B cell (primary cell): ENCODE results near the gene CLCF1. TPM values are rescaled to one million over a fixed set of nuclear protein-coding genes. Genes with fewer than 3 reads are reported as not detected.

Source experiments
- ATAC-seq: fragments of 200-7000 bp; cut with Tn5 transposase; one replicate; pipeline ENCODE4 v1.10.0; 2021; ENCODE audit warnings: low read depth, mild to moderate bottlenecking, moderate number of reproducible peaks, moderate library complexity
- CTCF ChIA-PET: fragments of 350-600 bp; sonication (Branson Sonifier 250); formaldehyde crosslinking; loops from one replicate; lab custom pipeline; 2021; ENCODE audit warnings: antibody characterized with exemption, inconsistent platforms; lab: Charles Lee
- POLR2A ChIA-PET: fragments of 350-600 bp; sonication (Branson Sonifier 250); formaldehyde crosslinking; loops from one replicate; lab custom pipeline; 2021; ENCODE audit warnings: antibody characterized with exemption; lab: Charles Lee
- DNase-seq: peaks from one replicate; pipeline ENCODE4 v3.0.0; 2013
- H2AFZ ChIP-seq: 2 replicates; pipeline ENCODE4 v1.6.1; 2012; ENCODE audit warnings: mild to moderate bottlenecking, low read depth, low read length; ENCODE audit not compliant: insufficient read depth, poor library complexity, severe bottlenecking
- H3K27ac ChIP-seq, 2 donors: 1 replicate in 1 of 2; 2 replicates in 1 of 2; pipeline ENCODE4 v1.5.1; 2012 to 2013; ENCODE audit warnings: low read length in 2 of 2, mild to moderate bottlenecking in 2 of 2, moderate library complexity in 1 of 2
- H3K27me3 ChIP-seq, 4 experiments: fragments of 200-600 bp in 1 of 4; sonication (generic) in 1 of 4; replicated peaks in 1 of 4; 1 replicate in 2 of 4; 2 replicates in 2 of 4; pipeline versions ENCODE4 v1.6.1 to v1.7.0; 2013 to 2016; ENCODE audit warnings: low read length in 3 of 4, mild to moderate bottlenecking in 2 of 4, mixed read lengths in 1 of 4, moderate library complexity in 1 of 4; ENCODE audit not compliant: insufficient read depth in 4 of 4, control insufficient read depth in 3 of 4; ENCODE audit errors: control extremely low read depth in 1 of 4
- H3K36me3 ChIP-seq, 2 experiments: replicated peaks in 1 of 2; 1 replicate in 1 of 2; 2 replicates in 1 of 2; pipeline versions ENCODE4 v1.6.1 to v1.7.1; 2013; ENCODE audit warnings: low read length in 1 of 2; ENCODE audit not compliant: insufficient read depth in 2 of 2, control insufficient read depth in 1 of 2; ENCODE audit errors: control extremely low read depth in 1 of 2, extremely low read depth in 1 of 2
- H3K4me1 ChIP-seq, 2 donors: fragments of 200-600 bp in 1 of 2; sonication (generic) in 1 of 2; 1 replicate in 1 of 2; 2 replicates in 1 of 2; pipeline versions ENCODE4 v1.5.1 to v1.6.1; 2013 to 2017; ENCODE audit warnings: low read length in 2 of 2; ENCODE audit not compliant: control insufficient read depth in 2 of 2, insufficient read depth in 2 of 2
- H3K4me2 ChIP-seq: replicated peaks from 2 replicates; pipeline ENCODE3; 2012; ENCODE audit warnings: mild to moderate bottlenecking, low read depth, low read length; ENCODE audit not compliant: poor library complexity, severe bottlenecking
- H3K4me3 ChIP-seq, 5 experiments: fragments of 200-600 bp in 1 of 5; sonication (generic) in 1 of 5; 1 replicate in 3 of 5; 2 replicates in 2 of 5; pipeline versions ENCODE4 v1.5.1 to v1.7.0; 2011 to 2016; ENCODE audit warnings: low read length in 4 of 5, mild to moderate bottlenecking in 4 of 5, low read depth in 2 of 5, control low read depth in 1 of 5, moderate library complexity in 1 of 5; ENCODE audit not compliant: insufficient read depth in 1 of 5; ENCODE audit errors: control extremely low read depth in 1 of 5, extremely low read depth in 1 of 5
- H3K79me2 ChIP-seq: fragments of 200-600 bp; sonication (generic); one replicate; pipeline ENCODE4 v1.6.0; 2016; ENCODE audit warnings: low read length; ENCODE audit not compliant: control insufficient read depth, insufficient read depth
- H3K9ac ChIP-seq: fragments of 200-600 bp; sonication (generic); 2 replicates; pipeline ENCODE4 v1.6.1; 2017; ENCODE audit warnings: mild to moderate bottlenecking, low read length, moderate library complexity
- H3K9me3 ChIP-seq, 3 donors: one replicate each; pipeline versions ENCODE4 v1.6.1 to v1.7.1; 2013; ENCODE audit warnings: low read length in 2 of 3; ENCODE audit not compliant: control insufficient read depth in 2 of 3, insufficient read depth in 1 of 3; ENCODE audit errors: control extremely low read depth in 1 of 3
- H4K20me1 ChIP-seq: 2 replicates; pipeline ENCODE4 v1.6.0; 2012; ENCODE audit warnings: mild to moderate bottlenecking, low read length; ENCODE audit not compliant: insufficient read depth, control insufficient read depth, poor library complexity, severe bottlenecking
- H3K27ac Mint-ChIP-seq: one replicate; pipeline ENCODE4 v1.8.0; 2021; ENCODE audit warnings: mixed read lengths
- H3K27me3 Mint-ChIP-seq: one replicate; pipeline ENCODE4 v1.8.0; 2021; ENCODE audit warnings: mixed read lengths
- H3K4me1 Mint-ChIP-seq: one replicate; pipeline ENCODE4 v1.8.0; 2021; ENCODE audit warnings: mixed read lengths
- H3K4me3 Mint-ChIP-seq: one replicate; pipeline ENCODE4 v1.8.0; 2021; ENCODE audit warnings: mixed read lengths
- H3K9me3 Mint-ChIP-seq: one replicate; pipeline ENCODE4 v1.8.0; 2022; ENCODE audit warnings: mixed read lengths; ENCODE audit not compliant: insufficient read depth
- EZH2 ChIP-seq: IDR thresholded peaks from 2 replicates; pipeline ENCODE4 v1.6.1; 2012; ENCODE audit warnings: borderline replicate concordance, low read depth, mild to moderate bottlenecking, moderate library complexity, low read length; ENCODE audit not compliant: insufficient read depth, poor library complexity, severe bottlenecking
- WGBS: methylation state at CpG from one replicate; pipeline ENCODE4 v1.1.5; 2013; ENCODE audit warnings: missing lambda C conversion rate; ENCODE audit not compliant: insufficient coverage; 5-methylcytosine and 5-hydroxymethylcytosine counted together
- intact Hi-C: fragments of 100-400 bp; cut with micrococcal nuclease; formaldehyde crosslinking; loops from one replicate; pipeline ENCODE4 v1.10.0; 2022
- polyA plus RNA-seq: library from polyadenylated mRNA; depleted of rRNA; stranded (reverse); fragments of >200 nt; gene quantifications from 2 replicates; pipeline ENCODE4 v1.2.3, GENCODE V29; 2012
- total RNA-seq, 2 donors: library from RNA; stranded (reverse); fragments of 120-200 nt in 1 of 2; gene quantifications; 1 replicate in 1 of 2; 2 replicates in 1 of 2; pipeline versions ENCODE4 v1.2.3 to v1.2.4, GENCODE V29; 2013 to 2022
- TF ChIP-seq, protein P1 (sequence below): fragments of 200-600 bp; IDR thresholded peaks from one replicate; pipeline ENCODE4 v1.8.0; 2022; ENCODE audit warnings: antibody characterized with exemption, mild to moderate bottlenecking

The CLCF1 gene
- total and polyA plus RNA-seq, 2 donors (not counting 1 experiment from before 2014, with no cell fraction given) = 29.1 to 44.6 TPM

DNA sequence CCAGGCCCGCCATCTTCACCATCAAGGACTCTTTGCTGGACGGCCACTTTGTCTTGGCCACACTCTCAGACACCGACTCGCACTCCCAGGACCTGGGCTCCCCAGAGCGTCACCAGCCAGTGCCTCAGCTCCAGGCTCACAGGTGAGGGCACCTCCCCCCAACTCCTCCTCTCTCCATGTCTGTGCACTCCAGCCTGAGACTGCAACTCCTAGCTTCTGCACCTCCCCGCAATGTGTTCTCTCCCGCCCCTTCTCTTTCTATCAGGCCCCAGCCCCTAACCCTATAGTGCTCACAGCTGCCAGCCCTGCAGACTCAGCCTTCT is 22.8 kb upstream of the CLCF1 start:
- ChIA-PET CTCF (interaction anchor here (1.2 to 1.4 kb wide), 2 partner anchors 110 to 134 kb away, joined by 3 to 4 read pairs; no protein-coding TSS in a partner anchor), POLR2A (interaction anchor here (2.1 kb wide), 1 partner anchor 24 kb away, joined by 8 read pairs; no protein-coding TSS in a partner anchor)
- no peak for DNase-seq
- Histone ChIP-seq H3K79me2 (peaks cover 56% of the 10 kb centered on the region), H3K9me3 (peaks cover 0 to 2% (median 0%) of the 10 kb centered on the region in 3 donors), H3K27ac (peak overlapping the region in 1 of 2 donors; percentile 63), H2AFZ (no peak overlapping the region), H3K4me1 (peaks cover 24 to 47% of the 10 kb centered on the region in 2 donors), H3K9ac (no peak overlapping the region), H3K4me3 (no peak overlapping the region), H3K4me2 (no peak overlapping the region), H4K20me1 (peaks cover 73% of the 10 kb centered on the region), H3K36me3 (peaks cover 2 to 49% of the 10 kb centered on the region in 2 experiments), H3K27me3 (no peaks in the 10 kb centered on the region)
- no peak overlapping the region for H3K4me3 Mint-ChIP-seq
- peak overlapping the region; percentile 74 for H3K27ac Mint-ChIP-seq
- TF ChIP-seq, protein P1, sequence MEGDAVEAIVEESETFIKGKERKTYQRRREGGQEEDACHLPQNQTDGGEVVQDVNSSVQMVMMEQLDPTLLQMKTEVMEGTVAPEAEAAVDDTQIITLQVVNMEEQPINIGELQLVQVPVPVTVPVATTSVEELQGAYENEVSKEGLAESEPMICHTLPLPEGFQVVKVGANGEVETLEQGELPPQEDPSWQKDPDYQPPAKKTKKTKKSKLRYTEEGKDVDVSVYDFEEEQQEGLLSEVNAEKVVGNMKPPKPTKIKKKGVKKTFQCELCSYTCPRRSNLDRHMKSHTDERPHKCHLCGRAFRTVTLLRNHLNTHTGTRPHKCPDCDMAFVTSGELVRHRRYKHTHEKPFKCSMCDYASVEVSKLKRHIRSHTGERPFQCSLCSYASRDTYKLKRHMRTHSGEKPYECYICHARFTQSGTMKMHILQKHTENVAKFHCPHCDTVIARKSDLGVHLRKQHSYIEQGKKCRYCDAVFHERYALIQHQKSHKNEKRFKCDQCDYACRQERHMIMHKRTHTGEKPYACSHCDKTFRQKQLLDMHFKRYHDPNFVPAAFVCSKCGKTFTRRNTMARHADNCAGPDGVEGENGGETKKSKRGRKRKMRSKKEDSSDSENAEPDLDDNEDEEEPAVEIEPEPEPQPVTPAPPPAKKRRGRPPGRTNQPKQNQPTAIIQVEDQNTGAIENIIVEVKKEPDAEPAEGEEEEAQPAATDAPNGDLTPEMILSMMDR = no peak
- no peak for TF ChIP-seq EZH2
- H3K27me3 Mint-ChIP-seq = no peaks in the 10 kb centered on the region
- no peak for ATAC-seq
- intact Hi-C loops = no loop called here
- 97% methylated on average over 7 of the region's 7 CpGs for WGBS
- H3K4me1 Mint-ChIP-seq = peaks cover 53% of the 10 kb centered on the region
- H3K9me3 Mint-ChIP-seq = no peaks in the 10 kb centered on the region

- ChIA-PET POLR2A (interaction anchor here (0.8 to 2.1 kb wide), 3 partner anchors 24 to 42 kb away, joined by 3 to 8 read pairs (median 5); partner anchors contain the start of gene POLD4), CTCF (interaction anchor here (1.2 to 1.4 kb wide), 2 partner anchors 111 to 133 kb away, joined by 3 to 4 read pairs; no protein-coding TSS in a partner anchor)
- Histone ChIP-seq H3K4me3 (no peak overlapping the region), H3K27me3 (no peaks in the 10 kb centered on the region), H3K27ac (no peak overlapping the region), H3K4me1 (peaks cover 26 to 49% of the 10 kb centered on the region in 2 donors), H3K9ac (no peak overlapping the region), H3K36me3 (peaks cover 2 to 46% of the 10 kb centered on the region in 2 experiments), H4K20me1 (peaks cover 70% of the 10 kb centered on the region), H3K9me3 (peaks cover 0 to under 1% (median 0%) of the 10 kb centered on the region in 3 donors), H3K4me2 (no peak overlapping the region), H2AFZ (no peak overlapping the region), H3K79me2 (peaks cover 56% of the 10 kb centered on the region)
- WGBS = 96% methylated on average over 13 of the region's 19 CpGs
- Mint-ChIP-seq H3K4me1 (peaks cover 52% of the 10 kb centered on the region), H3K27ac (no peak overlapping the region), H3K27me3 (no peaks in the 10 kb centered on the region), H3K9me3 (no peaks in the 10 kb centered on the region), H3K4me3 (no peak overlapping the region)
- ATAC-seq (no peak), DNase-seq (no peak)
- intact Hi-C loops = no loop called here
- TF ChIP-seq EZH2 = no peak
- TF ChIP-seq, protein P1 = no peak
Observed at GRCh38 chr11:67395555-67396258, 22.3 kb upstream of the CLCF1 start.
